OCI-LY1 (cell line): Measurements from ENCODE around the gene BCAP31.

Experiments used
- H2AFZ ChIP-seq: fragments of 200-600 bp; sonication (generic), shearing (Covaris generic); 2 replicates; pipeline ENCODE4 v1.6.0; 2014; ENCODE audit warnings: antibody characterized with exemption, mild to moderate bottlenecking, low read length
- H3F3A ChIP-seq: fragments of 200-600 bp; sonication (generic), shearing (Covaris generic); 2 replicates; pipeline ENCODE4 v1.6.0; 2014; ENCODE audit warnings: mild to moderate bottlenecking, antibody characterized with exemption, low read length, moderate library complexity; ENCODE audit not compliant: insufficient read depth
- H3K27ac ChIP-seq: fragments of 200-600 bp; sonication (generic); 2 replicates; pipeline ENCODE4 v1.5.1; 2014; ENCODE audit warnings: low read length, mixed run types, mild to moderate bottlenecking, low read depth; ENCODE audit not compliant: poor library complexity, severe bottlenecking
- H3K27me3 ChIP-seq: fragments of 200-600 bp; sonication (generic); 2 replicates; pipeline ENCODE4 v1.6.0; 2014; ENCODE audit warnings: antibody characterized with exemption, mild to moderate bottlenecking, low read length, moderate library complexity; ENCODE audit not compliant: insufficient read depth
- H3K36me3 ChIP-seq: fragments of 200-600 bp; sonication (generic); 2 replicates; pipeline ENCODE4 v1.6.1; 2014; ENCODE audit warnings: mild to moderate bottlenecking, antibody characterized with exemption, low read length, moderate library complexity, mixed read lengths; ENCODE audit not compliant: insufficient read depth
- H3K4me1 ChIP-seq: fragments of 200-600 bp; sonication (generic); 2 replicates; pipeline ENCODE4 v1.5.1; 2014; ENCODE audit warnings: mild to moderate bottlenecking, low read length, moderate library complexity; ENCODE audit not compliant: insufficient read depth, severe bottlenecking
- H3K4me2 ChIP-seq: fragments of 200-600 bp; sonication (generic), shearing (Covaris generic); 2 replicates; pipeline ENCODE4 v1.6.1; 2014; ENCODE audit warnings: low read length
- H3K4me3 ChIP-seq: fragments of 200-600 bp; sonication (generic); 2 replicates; pipeline ENCODE4 v1.5.1; 2014; ENCODE audit warnings: low read length, low read depth, mild to moderate bottlenecking, mixed read lengths; ENCODE audit not compliant: poor library complexity, severe bottlenecking
- H3K79me2 ChIP-seq: fragments of 200-600 bp; shearing (Covaris generic); 2 replicates; pipeline ENCODE4 v1.6.1; 2016; ENCODE audit warnings: mixed run types, low read length, mixed read lengths; ENCODE audit not compliant: insufficient read depth
- H3K9ac ChIP-seq: fragments of 200-600 bp; sonication (generic), shearing (Covaris generic); 2 replicates; pipeline ENCODE4 v1.6.1; 2014; ENCODE audit warnings: mild to moderate bottlenecking, low read length, mixed read lengths
- H3K9me2 ChIP-seq: fragments of 200-600 bp; sonication (generic), shearing (Covaris generic); 2 replicates; pipeline ENCODE4 v1.6.1; 2014; ENCODE audit warnings: low read depth, mild to moderate bottlenecking, low read length, mixed read lengths
- H3K9me3 ChIP-seq: fragments of 200-600 bp; shearing (Covaris generic); 2 replicates; pipeline ENCODE4 v1.6.1; 2014; ENCODE audit warnings: low read length, mixed read lengths
- H4K20me1 ChIP-seq: fragments of 200-600 bp; sonication (generic), shearing (Covaris generic); 2 replicates; pipeline ENCODE4 v1.6.0; 2016; ENCODE audit warnings: mild to moderate bottlenecking, low read length; ENCODE audit not compliant: insufficient read depth
- CTCF ChIP-seq: fragments of 200-600 bp; sonication (generic), shearing (Covaris generic); IDR thresholded peaks from 2 replicates; pipeline ENCODE4 v1.5.1; 2017; ENCODE audit warnings: mild to moderate bottlenecking, antibody characterized with exemption, low read length, moderate library complexity, mixed read lengths
- EZH2 ChIP-seq: fragments of 200-600 bp; sonication (generic), shearing (Covaris generic); IDR thresholded peaks from 2 replicates; pipeline ENCODE4 v1.8.0; 2017; ENCODE audit warnings: borderline replicate concordance, mixed run types, mild to moderate bottlenecking, antibody characterized with exemption, low read length, moderate library complexity, mixed read lengths

Gene BCAP31

GRCh38 chrX:153769158-153769864 lies 45.1 kb upstream of the BCAP31 start:
- Histone ChIP-seq H4K20me1 (no peaks in the 10 kb centered on the region), H3K9ac (no peak overlapping the region), H3K36me3 (no peaks in the 10 kb centered on the region), H3F3A (no peaks in the 10 kb centered on the region), H2AFZ (no peak overlapping the region), H3K9me2 (no peaks in the 10 kb centered on the region), H3K27me3 (no peaks in the 10 kb centered on the region), H3K79me2 (no peaks in the 10 kb centered on the region), H3K4me3 (no peak overlapping the region), H3K4me1 (no peaks in the 10 kb centered on the region), H3K27ac (no peak overlapping the region), H3K9me3 (no peaks in the 10 kb centered on the region), H3K4me2 (no peak overlapping the region)
- no peak for TF ChIP-seq EZH2
- no peak for TF ChIP-seq CTCF

DNA sequence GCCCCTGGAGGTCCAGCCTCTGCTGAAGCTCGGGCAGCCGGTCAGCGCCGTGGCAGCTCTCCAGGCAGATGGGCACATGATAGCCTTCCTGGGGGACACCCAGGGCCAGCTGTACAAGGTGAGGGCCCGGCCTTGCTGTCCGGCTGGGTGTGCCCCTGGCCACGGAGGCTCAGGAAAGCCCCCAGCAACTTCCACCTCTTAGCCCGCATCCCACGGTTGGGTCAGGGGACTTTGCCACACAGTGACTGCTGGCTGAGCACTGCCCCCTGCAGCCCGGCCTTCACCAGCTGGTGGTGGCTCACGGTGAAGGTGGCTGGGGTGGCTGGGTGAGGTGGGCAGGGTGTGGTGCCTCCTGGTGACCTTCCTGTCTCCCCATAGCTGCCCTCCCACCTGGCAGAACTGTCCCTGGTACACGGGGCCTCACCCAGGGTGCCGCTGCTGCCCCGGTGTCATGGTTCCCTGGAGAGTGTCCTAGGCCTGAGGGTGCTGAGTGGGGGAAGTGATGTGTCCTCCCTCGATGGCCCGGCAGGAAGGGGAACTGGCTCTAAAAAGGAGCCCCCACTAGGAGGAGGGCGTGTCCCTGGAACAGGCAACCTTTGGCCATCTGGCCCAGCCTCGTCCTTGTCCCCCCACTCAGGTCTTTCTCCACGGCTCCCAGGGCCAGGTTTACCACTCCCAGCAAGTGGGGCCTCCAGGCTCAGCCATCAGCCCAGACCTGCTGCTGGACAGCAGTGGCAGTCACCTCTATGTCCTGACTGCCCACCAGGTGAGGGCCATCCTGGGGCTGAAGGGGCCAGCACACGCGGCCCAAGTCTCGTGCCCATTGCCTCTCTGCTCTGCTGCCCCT lies 44.3 kb upstream of the BCAP31 start:
- Histone ChIP-seq H3K4me1 (no peaks in the 10 kb centered on the region), H3F3A (no peaks in the 10 kb centered on the region), H3K4me3 (no peak overlapping the region), H3K79me2 (no peaks in the 10 kb centered on the region), H4K20me1 (no peaks in the 10 kb centered on the region), H2AFZ (no peak overlapping the region), H3K9ac (no peak overlapping the region), H3K4me2 (no peak overlapping the region), H3K9me2 (no peaks in the 10 kb centered on the region), H3K36me3 (no peaks in the 10 kb centered on the region), H3K27me3 (no peaks in the 10 kb centered on the region), H3K27ac (no peak overlapping the region), H3K9me3 (no peaks in the 10 kb centered on the region)
- TF ChIP-seq EZH2: no peak
- peak; percentile 14; the same call in 1 of the 2 replicates for TF ChIP-seq CTCF

DNA sequence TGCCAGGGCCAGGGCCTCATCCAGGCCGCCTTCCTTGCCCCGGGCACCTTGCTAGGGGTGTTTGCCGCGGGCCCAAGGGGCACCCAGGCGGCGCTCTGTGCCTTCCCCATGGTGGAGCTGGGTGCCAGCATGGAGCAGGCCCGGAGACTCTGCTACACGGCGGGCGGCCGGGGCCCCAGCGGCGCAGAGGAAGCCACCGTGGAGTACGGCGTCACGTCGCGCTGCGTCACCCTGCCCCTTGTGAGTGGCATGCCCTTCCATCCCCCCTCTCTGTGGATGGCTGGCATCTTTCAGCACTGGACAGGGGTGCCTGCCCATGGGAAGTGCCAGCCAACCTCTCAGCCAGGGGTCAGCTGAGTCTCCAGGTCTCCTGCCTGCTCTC lies 43.5 kb upstream of the BCAP31 start:
- H3K4me3 ChIP-seq: no peak overlapping the region
- H3K36me3 ChIP-seq: no peaks in the 10 kb centered on the region
- no peaks in the 10 kb centered on the region for H4K20me1 ChIP-seq
- H3K4me2 ChIP-seq: no peak overlapping the region
- no peaks in the 10 kb centered on the region for H3K27me3 ChIP-seq
- H3K9me3 ChIP-seq: no peaks in the 10 kb centered on the region
- no peak overlapping the region for H3K27ac ChIP-seq
- H3F3A ChIP-seq: no peaks in the 10 kb centered on the region
- H3K9me2 ChIP-seq: no peaks in the 10 kb centered on the region
- no peaks in the 10 kb centered on the region for H3K79me2 ChIP-seq
- no peaks in the 10 kb centered on the region for H3K4me1 ChIP-seq
- H3K9ac ChIP-seq: no peak overlapping the region
- H2AFZ ChIP-seq: no peak overlapping the region
- no peak for TF ChIP-seq EZH2
